Ovary (tissue), 1 donor: Measurements from ENCODE around the gene OXCT2.

Source experiments
- EP300 ChIP-seq: sonication (generic); formaldehyde crosslinking; IDR thresholded peaks from one replicate; pipeline ENCODE4 v1.6.1; 2017; ENCODE audit warnings: antibody characterized with exemption
- POLR2A ChIP-seq: fragments of 450-650 bp; IDR thresholded peaks from one replicate; pipeline ENCODE4 v1.6.1; 2017; ENCODE audit warnings: antibody characterized with exemption, mild to moderate bottlenecking, moderate library complexity

DNA sequence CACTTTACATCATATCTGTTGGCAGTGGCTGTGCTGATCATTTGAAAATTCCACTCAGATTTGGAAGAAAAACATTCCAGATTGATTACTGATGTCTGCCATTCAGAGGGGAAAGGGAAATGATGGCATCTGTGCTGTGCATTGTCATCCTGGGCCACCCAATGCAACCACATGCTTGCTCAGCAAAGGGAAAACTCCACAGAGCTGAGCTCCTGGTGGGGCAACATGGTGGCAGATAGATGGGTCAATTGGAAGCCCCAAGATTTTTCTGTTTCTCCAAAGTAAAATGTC is 11.8 kb downstream of the OXCT2 start:
- TF ChIP-seq EP300 (no peak), POLR2A (no peak)
